Measurements from ENCODE around the gene PRLH.

The PRLH gene

DNA sequence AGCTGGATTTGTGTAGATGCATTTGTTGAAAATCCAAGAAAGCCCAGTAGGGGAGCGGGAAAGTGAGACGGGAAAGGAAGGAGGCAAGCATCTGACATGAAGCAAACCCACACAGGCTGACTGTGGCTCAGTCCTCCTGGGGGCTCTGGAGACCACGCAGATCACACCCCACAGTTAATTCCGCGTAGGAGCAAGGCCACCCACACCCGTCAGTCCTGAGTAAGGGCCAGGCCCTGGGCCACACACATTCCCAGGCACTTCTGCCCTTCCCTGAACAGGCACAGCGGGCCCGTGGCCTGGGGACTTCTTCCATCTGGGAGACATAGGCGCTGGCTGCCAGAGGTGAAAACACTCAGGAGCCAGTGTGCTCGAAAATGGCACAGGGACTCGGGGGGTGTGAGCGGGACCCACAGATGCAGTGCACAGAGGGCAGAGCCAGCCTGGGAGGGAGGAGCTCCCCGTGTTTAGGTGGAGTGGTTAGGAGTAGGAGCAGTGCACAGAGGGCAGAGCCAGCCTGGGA is 19.4 kb upstream of the PRLH start:
- DNase-seq, result no peak
- TF ChIP-seq POLR2A (IDR thresholded peaks at IDR 0.05; ENCODE audit: low read length), result no peak

DNA sequence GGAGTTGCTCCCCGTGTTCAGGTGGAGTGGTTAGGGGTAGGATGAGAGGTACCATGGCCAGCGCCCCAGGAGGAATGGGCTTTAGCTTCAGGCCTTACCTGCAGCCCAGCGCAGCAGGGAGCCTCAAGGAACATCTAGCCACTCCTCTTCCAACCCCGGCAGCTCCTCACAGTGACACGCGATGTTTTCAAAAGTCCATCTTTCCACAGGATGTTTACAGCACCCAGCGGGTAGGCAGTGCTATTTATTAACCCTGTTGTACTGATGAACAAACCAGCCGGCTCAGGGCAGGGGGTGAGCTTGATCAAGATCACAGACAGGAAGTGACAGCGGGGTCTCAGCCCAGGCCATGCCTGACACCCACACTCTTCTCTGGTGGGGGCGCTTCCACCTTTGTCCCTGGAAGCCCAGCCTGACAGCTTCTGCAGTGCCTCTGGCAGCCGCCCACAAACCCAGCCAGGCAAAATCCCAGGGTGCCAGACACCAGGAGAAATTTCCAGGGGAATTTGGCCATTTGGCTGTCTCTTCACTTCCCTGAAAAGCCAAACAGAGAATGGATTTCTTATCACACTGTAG is 18.4 kb upstream of the PRLH start:
- TF ChIP-seq POLR2A (IDR thresholded peaks at IDR 0.05; ENCODE audit: low read length), result no peak
- TF ChIP-seq GATA1 (IDR thresholded peaks at IDR 0.05; ENCODE audit: low read depth, low read length), result no peak
- no peak for DNase-seq

DNA sequence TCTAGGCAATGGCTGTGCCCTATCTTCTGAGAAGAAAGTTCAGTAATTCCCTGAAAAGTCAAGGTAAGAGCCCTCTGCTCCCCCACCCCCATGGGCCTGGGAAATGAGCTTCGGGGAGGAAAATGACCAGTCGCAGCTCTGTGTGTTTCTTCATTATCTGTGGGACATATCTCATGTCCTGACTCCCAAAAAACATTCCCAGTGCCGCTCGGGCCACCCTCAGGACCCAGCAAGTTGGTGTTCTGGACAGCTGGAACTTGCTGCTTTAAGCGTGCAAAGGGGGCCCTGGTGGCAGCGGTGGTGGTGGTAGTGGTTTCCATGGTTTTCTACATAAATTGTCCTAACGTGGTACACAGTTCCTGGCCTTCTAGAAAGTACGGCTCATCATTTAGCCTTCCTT is 17.2 kb upstream of the PRLH start:
- TF ChIP-seq GATA1 (IDR thresholded peaks at IDR 0.05; ENCODE audit: low read depth, low read length) (no peak), POLR2A (IDR thresholded peaks at IDR 0.05; ENCODE audit: low read length) (no peak)
- DNase-seq, result no peak

- DNase-seq, result no peak
- TF ChIP-seq GATA1 (IDR thresholded peaks at IDR 0.05; ENCODE audit: low read depth, low read length) (no peak), POLR2A (IDR thresholded peaks at IDR 0.05; ENCODE audit: low read length) (no peak)
These were observed 16.5 kb upstream of the PRLH start for GRCh38 chr2:237549643-237550415.

DNA sequence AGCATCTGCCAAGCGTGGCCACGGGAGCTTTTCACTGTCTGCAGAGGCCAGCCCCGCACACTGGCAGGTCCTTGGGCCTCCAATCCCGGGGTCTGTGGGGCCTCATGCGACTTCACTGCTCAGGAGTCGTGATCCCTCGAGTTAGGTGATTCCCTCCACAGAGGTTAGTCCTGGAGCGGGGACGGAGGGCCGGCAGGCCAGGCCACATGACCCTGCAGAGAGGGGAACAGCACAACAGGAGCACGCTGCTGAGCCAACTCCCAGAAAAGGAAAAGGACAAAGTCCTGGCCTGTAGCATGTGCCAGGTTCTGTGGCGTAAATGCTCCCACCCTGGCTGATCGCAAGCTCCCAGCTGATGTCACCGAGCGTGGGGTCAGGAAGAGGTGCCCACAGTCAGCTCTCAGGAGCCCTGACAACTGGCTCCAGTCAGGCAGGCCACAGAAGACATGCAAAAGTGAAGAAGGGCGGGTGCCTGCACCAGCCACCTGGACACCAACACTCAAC is 15.3 kb upstream of the PRLH start:
- TF ChIP-seq POLR2A (IDR thresholded peaks at IDR 0.05; ENCODE audit: low read length), result no peak
- no peak for TF ChIP-seq GATA1 (IDR thresholded peaks at IDR 0.05; ENCODE audit: low read depth, low read length)
- no peak for DNase-seq

- TF ChIP-seq POLR2A (IDR thresholded peaks at IDR 0.05; ENCODE audit: low read length) (no peak), GATA1 (IDR thresholded peaks at IDR 0.05; ENCODE audit: low read depth, low read length) (no peak)
- DNase-seq, result no peak
These were observed 13.5 kb upstream of the PRLH start for GRCh38 chr2:237552908-237553307.

GRCh38 chr2:237553948-237554347 is 12.4 kb upstream of the PRLH start:
- DNase-seq, result no peak

DNA sequence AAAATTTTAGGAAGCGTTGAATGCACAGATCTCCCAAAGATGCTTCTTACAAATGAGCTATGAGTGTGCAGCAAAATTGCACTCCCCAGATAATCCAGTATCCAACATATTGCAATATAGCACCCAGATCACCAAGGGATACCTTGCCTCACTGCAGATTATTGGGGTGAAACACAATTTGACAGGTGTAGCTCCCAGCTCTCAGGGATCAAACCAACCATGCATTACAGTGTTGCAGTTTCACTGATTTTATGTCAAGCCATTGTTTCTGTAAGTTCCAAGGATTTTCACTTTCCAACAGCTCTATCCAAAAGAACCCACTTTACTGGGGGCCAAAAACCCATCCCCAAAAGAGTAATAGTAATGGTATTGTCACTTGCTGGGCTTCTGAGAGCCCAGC is 10.8 kb upstream of the PRLH start:
- TF ChIP-seq POLR2A (IDR thresholded peaks at IDR 0.05; ENCODE audit: low read length) (no peak), GATA1 (IDR thresholded peaks at IDR 0.05; ENCODE audit: low read depth, low read length) (no peak)
- no peak for DNase-seq

More at GRCh38 chr2:237553948-237554347, 12.4 kb upstream of the PRLH start:
- TF ChIP-seq GATA1 (IDR thresholded peaks at IDR 0.05; ENCODE audit: low read depth, low read length), result no peak
- no peak for TF ChIP-seq POLR2A (IDR thresholded peaks at IDR 0.05; ENCODE audit: low read length)

DNA sequence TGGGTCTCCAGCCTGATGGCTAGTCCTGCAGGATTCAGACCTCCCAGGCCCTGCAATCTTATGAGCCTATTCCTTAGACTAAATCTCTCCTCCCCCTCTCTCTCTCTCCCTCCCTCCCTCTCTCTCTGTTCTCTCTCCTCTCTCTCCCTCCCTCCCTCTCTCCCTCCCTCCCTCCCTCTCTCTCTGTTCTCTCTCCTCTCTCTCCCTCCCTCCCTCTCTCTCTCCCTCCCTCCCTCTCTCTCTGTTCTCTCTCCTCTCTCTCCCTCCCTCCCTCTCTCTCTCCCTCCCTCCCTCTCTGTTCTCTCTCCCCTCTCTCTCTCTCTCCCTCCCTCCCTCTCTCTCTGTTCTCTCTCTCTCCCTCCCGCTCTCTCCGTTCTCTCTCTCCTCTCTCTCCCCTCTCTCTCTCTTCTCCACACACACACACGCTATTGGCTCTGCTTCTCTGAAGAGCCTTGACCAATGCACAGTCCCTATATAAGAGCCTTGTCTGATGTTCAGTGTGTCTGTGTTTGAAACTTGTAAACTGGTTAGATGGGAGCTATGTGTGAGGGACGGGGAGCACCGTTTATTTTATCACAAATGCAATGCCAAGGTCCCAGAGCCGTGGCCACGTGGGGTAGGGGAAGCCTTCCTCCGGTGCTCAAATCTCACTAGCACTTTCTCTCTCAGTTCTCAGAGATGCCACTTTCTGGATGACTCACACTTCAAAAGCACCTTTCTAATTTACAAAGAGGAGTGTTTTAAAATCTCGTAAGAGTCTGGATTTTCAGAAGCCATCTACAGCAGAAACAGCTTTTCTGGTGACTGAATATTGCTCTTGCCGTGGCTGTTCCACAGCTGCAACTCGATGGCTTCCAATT is 9.4 kb upstream of the PRLH start:
- DNase-seq, result no peak
- no peak for TF ChIP-seq POLR2A (IDR thresholded peaks at IDR 0.05; ENCODE audit: low read length)
- TF ChIP-seq GATA1 (IDR thresholded peaks at IDR 0.05; ENCODE audit: low read depth, low read length), result no peak

- TF ChIP-seq POLR2A (IDR thresholded peaks at IDR 0.05; ENCODE audit: low read length) (no peak), GATA1 (IDR thresholded peaks at IDR 0.05; ENCODE audit: low read depth, low read length) (no peak)
- no peak for DNase-seq
These were observed 8.8 kb upstream of the PRLH start for GRCh38 chr2:237557633-237558015.

- no peak for DNase-seq
- TF ChIP-seq GATA1 (IDR thresholded peaks at IDR 0.05; ENCODE audit: low read depth, low read length) (no peak), POLR2A (IDR thresholded peaks at IDR 0.05; ENCODE audit: low read length) (no peak)
These were observed 7.3 kb upstream of the PRLH start for GRCh38 chr2:237558961-237559641.

DNA sequence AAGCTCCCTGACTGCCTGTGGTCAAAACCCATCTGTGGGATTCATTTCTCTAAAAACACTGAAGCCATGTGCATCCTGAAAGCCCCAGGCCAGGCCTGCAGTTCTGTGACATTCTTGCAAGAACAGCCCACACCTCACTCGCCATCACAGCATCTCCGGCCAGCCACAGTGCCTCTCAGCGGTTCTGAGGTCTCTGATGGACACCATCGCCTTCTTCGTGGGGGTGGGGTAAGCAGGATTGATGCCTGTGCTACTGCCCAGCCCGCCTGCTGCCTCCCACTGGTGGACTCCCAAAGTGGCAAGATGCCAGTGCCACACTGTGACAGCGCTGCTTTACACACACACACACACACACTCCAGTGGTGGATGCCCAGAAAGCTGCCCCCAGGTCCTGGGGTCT is 5.2 kb upstream of the PRLH start:
- no peak for TF ChIP-seq GATA1 (IDR thresholded peaks at IDR 0.05; ENCODE audit: low read depth, low read length)
- no peak for TF ChIP-seq POLR2A (IDR thresholded peaks at IDR 0.05; ENCODE audit: low read length)
- no peak for DNase-seq

DNA sequence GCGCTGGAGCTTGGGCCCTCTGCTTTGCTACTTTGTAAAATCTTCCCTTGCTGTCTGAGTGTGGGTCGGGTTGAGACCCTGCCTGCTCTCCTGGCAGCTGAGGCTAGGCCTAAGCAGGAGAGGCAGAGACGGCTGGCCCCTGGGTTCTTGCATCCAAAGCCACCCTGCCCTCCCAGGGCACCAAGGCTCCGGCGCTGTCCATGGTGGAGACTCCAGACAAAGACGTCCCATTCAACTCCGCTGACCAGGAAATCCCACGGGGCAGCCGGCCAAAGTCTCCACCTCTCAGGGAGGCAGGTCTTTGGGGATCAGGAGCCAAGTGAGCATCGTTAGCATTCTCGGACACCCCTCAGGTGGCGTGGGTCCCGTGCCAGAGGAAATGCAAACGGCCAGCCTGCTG is 2.6 kb upstream of the PRLH start:
- DNase-seq, result no peak
- no peak for TF ChIP-seq POLR2A (IDR thresholded peaks at IDR 0.05; ENCODE audit: low read length)
- no peak for TF ChIP-seq GATA1 (IDR thresholded peaks at IDR 0.05; ENCODE audit: low read depth, low read length)

Data from erythroblast (primary cell).